Pancreas (tissue), 10 donors: ENCODE results near the gene MAPK13. TPM values are rescaled to one million over a fixed set of nuclear protein-coding genes. Genes with fewer than 3 reads are reported as not detected.

Source experiments
- ATAC-seq, 4 donors: fragments of 200-7000 bp; cut with Tn5 transposase; one replicate each; pipeline versions ENCODE4 v1.8.0 to v1.9.1; 2020; ENCODE audit warnings: mild to moderate bottlenecking in 4 of 4, moderate library complexity in 4 of 4
- DNase-seq, 6 donors: peaks; one replicate each; pipeline ENCODE4 v3.0.0-alpha.2; 2020
- FAIRE-seq: peaks from 2 replicates; lab custom pipeline; 2012; peaks lifted over from hg19 to GRCh38; lab: Jason Lieb, UNC
- H3K27ac ChIP-seq, 4 donors: fragments of 200-600 bp; sonication (generic); 1 replicate in 3 of 4; 2 replicates in 1 of 4; pipeline versions ENCODE4 v1.5.0 to v1.8.0; 2020
- H3K27me3 ChIP-seq, 4 donors: fragments of 200-600 bp; one replicate each; pipeline ENCODE4 v1.8.0; 2021
- H3K36me3 ChIP-seq, 3 donors: fragments of 200-600 bp; sonication (generic) in 1 of 3; one replicate each; pipeline versions ENCODE4 v1.5.0 to v1.8.0; 2020 to 2021
- H3K4me1 ChIP-seq, 3 donors: fragments of 200-600 bp; one replicate each; pipeline ENCODE4 v1.8.0; 2021
- H3K4me3 ChIP-seq, 4 donors: fragments of 200-600 bp; sonication (generic) in 2 of 4; one replicate each; pipeline versions ENCODE4 v1.5.0 to v1.8.0; 2020 to 2021
- H3K9me3 ChIP-seq, 4 donors: fragments of 200-600 bp; one replicate each; pipeline ENCODE4 v1.8.0; 2021
- WGBS, 2 donors: extraction: QIAGEN DNeasy Blood & Tissue Kit; methylation state at CpG; one replicate each; pipeline ENCODE4 v1.1.7; 2013; 5-methylcytosine and 5-hydroxymethylcytosine counted together
- intact Hi-C, 3 donors: fragments of 100-400 bp; cut with DNase I; formaldehyde crosslinking; loops; one replicate each; pipeline versions ENCODE4 v1.11.1 to v1.14.2; 2022
- polyA plus RNA-seq, 2 donors: library from polyadenylated mRNA; stranded (reverse); fragments of 200-250 nt; gene quantifications; one replicate each; pipeline ENCODE4 v1.2.3, GENCODE V29; 2013
- total RNA-seq, 6 donors: library from RNA; stranded (reverse); fragmentation: NEBNext Ultra II Directional in 4 of 6; extraction: Animal tissue kit (Norgen Biotek cat#: 25700) in 4 of 6; gene quantifications; one replicate each; pipeline versions ENCODE4 v1.2.1 to v1.2.4, GENCODE V29; 2021 to 2023
- TF ChIP-seq, protein P1 (sequence below), 4 donors: fragments of 200-600 bp; sonication (generic) in 3 of 4; IDR thresholded peaks; one replicate each; pipeline versions ENCODE4 v1.5.0 to v1.8.0; 2021; ENCODE audit warnings: antibody characterized with exemption in 4 of 4
- donor health status: healthy with polysubstance abuse.
- donor health status: DM: no; HTN: no; CAD: no; lungs with moderate emphysema.
- donor health status: DM: no; HTN: no; CAD: no.
- donor health status: control.
- donor health status: control.
- donor health status: Bipolar disorder and iron deficiency.
- donor health status: DM: yes; HTN: yes; CAD: no.
- donor health status: DM: no; HTN: no; CAD: no.
- donor health status: DM: no; HTN: no; CAD: no.
- donor health status: DM: yes; HTN: yes; CAD: no.

The MAPK13 gene
- total and polyA plus RNA-seq, 8 donors = 20.2 to 46.3 (median 34.0) TPM

DNA sequence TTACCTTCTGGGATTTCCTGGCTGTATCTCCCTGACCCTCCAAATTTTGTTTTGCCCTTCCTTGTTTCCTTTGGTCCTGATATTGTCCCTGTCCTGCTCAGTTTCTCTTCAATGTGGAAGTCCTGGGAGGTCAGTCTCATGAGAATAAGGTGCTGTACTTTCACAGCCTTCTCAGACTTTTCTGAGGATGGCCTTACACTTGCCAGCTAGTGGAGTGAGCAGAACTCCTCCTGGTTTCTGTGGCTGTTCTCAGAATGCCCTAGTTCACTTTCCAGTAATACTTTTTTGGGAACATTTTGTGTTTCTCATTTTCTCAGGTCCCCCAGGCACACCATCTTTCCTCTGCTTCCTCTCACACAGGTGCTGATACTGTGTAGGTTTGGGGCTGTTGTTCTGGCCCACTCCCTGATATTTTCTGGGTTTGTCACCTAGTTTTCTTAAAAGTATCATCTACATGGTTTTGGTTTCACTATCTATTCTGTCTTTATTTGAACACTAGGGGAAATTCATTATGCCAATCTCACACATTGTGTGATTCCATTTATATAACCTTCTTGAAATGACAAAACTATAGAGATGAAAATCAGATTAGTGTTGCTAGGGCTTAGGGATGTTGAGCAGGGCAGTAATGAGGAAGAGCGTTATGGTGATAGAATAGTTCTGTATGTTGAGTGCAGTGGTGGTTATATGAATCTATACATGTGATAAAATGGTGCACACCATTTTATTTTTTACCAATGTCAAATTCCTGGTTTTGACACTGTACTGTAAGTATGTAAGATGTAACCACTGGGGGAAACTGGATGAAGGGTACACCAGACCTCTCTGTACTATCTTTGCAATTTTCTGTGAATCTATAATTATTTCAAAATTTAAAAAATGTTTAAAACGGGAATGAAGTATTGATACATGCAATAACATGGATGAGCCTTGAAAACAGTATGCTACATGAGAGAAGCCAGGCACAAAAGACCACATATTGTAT, 39.0 kb downstream of the MAPK13 start:
- Histone ChIP-seq H3K27me3 (no peaks in the 10 kb centered on the region), H3K4me3 (no peak overlapping the region), H3K4me1 (no peaks in the 10 kb centered on the region), H3K9me3 (no peaks in the 10 kb centered on the region), H3K27ac (no peak overlapping the region), H3K36me3 (no peaks in the 10 kb centered on the region)
- TF ChIP-seq, protein P1, sequence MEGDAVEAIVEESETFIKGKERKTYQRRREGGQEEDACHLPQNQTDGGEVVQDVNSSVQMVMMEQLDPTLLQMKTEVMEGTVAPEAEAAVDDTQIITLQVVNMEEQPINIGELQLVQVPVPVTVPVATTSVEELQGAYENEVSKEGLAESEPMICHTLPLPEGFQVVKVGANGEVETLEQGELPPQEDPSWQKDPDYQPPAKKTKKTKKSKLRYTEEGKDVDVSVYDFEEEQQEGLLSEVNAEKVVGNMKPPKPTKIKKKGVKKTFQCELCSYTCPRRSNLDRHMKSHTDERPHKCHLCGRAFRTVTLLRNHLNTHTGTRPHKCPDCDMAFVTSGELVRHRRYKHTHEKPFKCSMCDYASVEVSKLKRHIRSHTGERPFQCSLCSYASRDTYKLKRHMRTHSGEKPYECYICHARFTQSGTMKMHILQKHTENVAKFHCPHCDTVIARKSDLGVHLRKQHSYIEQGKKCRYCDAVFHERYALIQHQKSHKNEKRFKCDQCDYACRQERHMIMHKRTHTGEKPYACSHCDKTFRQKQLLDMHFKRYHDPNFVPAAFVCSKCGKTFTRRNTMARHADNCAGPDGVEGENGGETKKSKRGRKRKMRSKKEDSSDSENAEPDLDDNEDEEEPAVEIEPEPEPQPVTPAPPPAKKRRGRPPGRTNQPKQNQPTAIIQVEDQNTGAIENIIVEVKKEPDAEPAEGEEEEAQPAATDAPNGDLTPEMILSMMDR (IDR thresholded peaks at IDR 0.05) = no peak
- FAIRE-seq (no peak), ATAC-seq (no peak), DNase-seq (no peak)
- intact Hi-C loops = no loop called here
- WGBS, 2 donors = 91 to 92% methylated on average over 2 of the region's 2 CpGs

DNA sequence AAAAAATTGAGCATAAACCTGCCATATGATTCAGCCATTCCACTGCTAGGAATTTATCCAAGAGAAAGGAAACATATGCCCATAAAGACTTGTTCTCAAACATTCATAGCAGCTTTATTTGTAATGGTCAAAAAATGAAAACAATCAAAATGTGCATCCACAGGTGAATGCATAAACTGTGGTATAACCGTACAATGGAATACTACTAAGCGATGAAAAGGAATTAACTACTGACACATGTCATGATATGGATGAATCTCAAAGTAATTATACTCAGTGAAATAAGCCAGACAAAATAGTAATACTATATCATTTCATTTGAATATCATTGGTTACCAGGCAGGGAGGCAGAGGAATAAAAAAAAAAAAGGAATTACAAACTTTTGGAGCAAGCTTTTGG, 40.4 kb downstream of the MAPK13 start:
- WGBS, 2 donors = 99 to 100% methylated on average over 2 of the region's 2 CpGs
- FAIRE-seq = no peak
- intact Hi-C loops = no loop called here
- no peaks in the 10 kb centered on the region for H3K27me3 ChIP-seq
- H3K36me3 ChIP-seq = no peaks in the 10 kb centered on the region
- no peak overlapping the region for H3K4me3 ChIP-seq
- H3K4me1 ChIP-seq = no peaks in the 10 kb centered on the region
- no peaks in the 10 kb centered on the region for H3K9me3 ChIP-seq
- DNase-seq = no peak
- H3K27ac ChIP-seq = no peak overlapping the region
- ATAC-seq = no peak
- TF ChIP-seq, protein P1 (IDR thresholded peaks at IDR 0.05) = no peak

DNA sequence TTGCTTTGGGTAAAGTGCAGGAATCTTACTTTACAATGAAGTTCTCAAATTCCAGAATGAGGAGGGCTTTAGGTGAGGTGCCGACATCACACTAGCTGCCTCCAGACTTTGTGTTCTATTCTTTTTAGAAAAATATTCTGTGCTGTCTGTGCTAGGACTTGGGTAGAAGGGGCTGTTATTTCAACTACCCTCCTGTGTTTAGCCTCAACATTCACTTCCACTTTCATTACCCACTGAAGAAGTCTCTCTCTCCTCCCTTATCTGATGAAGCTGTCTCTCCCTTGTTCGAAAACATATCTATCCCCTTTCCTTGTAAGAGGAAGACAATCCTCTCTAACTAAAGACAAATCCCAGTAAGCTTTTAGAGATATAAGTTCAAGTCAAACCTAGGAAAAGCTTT, 41.3 kb downstream of the MAPK13 start:
- H3K36me3 ChIP-seq = no peaks in the 10 kb centered on the region
- H3K27ac ChIP-seq = no peak overlapping the region
- TF ChIP-seq, protein P1 (IDR thresholded peaks at IDR 0.05) = no peak
- no peaks in the 10 kb centered on the region for H3K4me1 ChIP-seq
- DNase-seq (no peak), FAIRE-seq (no peak), ATAC-seq (no peak)
- no peaks in the 10 kb centered on the region for H3K9me3 ChIP-seq
- intact Hi-C loops = no loop called here
- H3K4me3 ChIP-seq = no peak overlapping the region
- no peaks in the 10 kb centered on the region for H3K27me3 ChIP-seq
- 83 to 84% methylated on average over 2 of the region's 2 CpGs for WGBS, 2 donors

DNA sequence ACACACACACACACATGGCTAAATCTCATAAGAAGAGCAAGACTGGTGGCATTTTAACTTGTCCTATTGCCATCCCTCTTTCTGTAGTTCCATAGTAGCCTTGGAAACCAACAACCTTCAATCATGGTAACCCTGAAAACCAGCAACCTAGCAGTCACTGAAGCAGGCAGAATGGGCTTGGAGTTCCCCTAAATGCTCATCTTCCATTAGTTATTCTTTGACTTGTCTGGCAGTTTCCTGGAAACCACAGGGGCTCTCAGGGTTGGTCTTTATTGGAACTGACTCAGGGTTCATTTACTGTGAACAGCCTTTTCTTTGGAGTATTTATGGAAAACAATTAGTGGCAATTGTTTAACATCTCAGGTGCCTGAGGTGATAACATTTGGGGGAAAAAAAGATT, 46.9 kb downstream of the MAPK13 start:
- no peak for DNase-seq
- TF ChIP-seq, protein P1 (IDR thresholded peaks at IDR 0.05) = no peak
- FAIRE-seq = no peak
- no peak overlapping the region for H3K27ac ChIP-seq
- no peak overlapping the region for H3K4me3 ChIP-seq
- peaks cover 0 to 3% (median 0%) of the 10 kb centered on the region in 4 donors for H3K9me3 ChIP-seq
- intact Hi-C loops = no loop called here
- no peaks in the 10 kb centered on the region for H3K4me1 ChIP-seq
- no peak for ATAC-seq
- H3K27me3 ChIP-seq = no peaks in the 10 kb centered on the region
- no peaks in the 10 kb centered on the region for H3K36me3 ChIP-seq

DNA sequence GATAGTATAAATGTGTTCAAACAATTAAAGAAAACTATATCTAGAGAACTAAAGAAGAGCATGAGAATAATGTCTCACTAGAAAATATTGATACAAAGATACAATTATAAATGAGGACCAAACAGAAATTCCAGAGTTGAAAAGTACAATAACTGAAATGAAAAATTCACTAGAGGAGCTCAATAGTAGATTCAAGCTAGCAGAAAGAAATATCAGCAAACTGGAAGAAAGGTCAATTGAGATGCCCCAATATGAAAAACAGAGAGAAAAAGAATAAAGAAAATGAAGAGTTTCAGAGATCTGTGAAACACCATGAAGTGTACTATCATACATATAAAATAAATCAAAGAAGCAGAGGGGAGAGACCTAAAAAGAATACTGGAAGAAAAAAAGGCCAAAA, 48.2 kb downstream of the MAPK13 start:
- Histone ChIP-seq H3K9me3 (peaks cover 0 to 3% (median 0%) of the 10 kb centered on the region in 4 donors), H3K4me1 (no peaks in the 10 kb centered on the region)
- FAIRE-seq = no peak

More for the DNA sequence above, 48.2 kb downstream of the MAPK13 start:
- Histone ChIP-seq H3K4me3 (no peak overlapping the region), H3K27me3 (no peaks in the 10 kb centered on the region), H3K27ac (no peak overlapping the region), H3K36me3 (no peaks in the 10 kb centered on the region)
- ATAC-seq (no peak), DNase-seq (no peak)
- TF ChIP-seq, protein P1 (IDR thresholded peaks at IDR 0.05) = no peak
- intact Hi-C loops = no loop called here
